Keratinocyte (primary cell): ENCODE results near the gene SEMA7A.

Experiments
- CTCF ChIP-seq, 3 experiments: IDR thresholded peaks in 1 of 3; conservative IDR thresholded peaks in 1 of 3; optimal IDR thresholded peaks in 1 of 3; 2 replicates in 2 of 3; 3 replicates in 1 of 3; pipeline versions ENCODE3 to v1.5.1; 2011; ENCODE audit warnings: low read length in 3 of 3, mild to moderate bottlenecking in 3 of 3, moderate library complexity in 2 of 3, control low read depth in 1 of 3, inconsistent platforms in 1 of 3; ENCODE audit not compliant: insufficient read depth in 2 of 3; ENCODE audit errors: extremely low read depth in 1 of 3
- EZH2 ChIP-seq: IDR thresholded peaks from one replicate; pipeline ENCODE4 v1.6.1; 2012; ENCODE audit warnings: inconsistent platforms, mild to moderate bottlenecking, low read length, moderate library complexity

GRCh38 chr15:74392451-74392830, 41.3 kb downstream of the SEMA7A start:
- TF ChIP-seq CTCF (optimal IDR thresholded peaks at IDR 0.05 in 1 of 3, IDR thresholded peaks at IDR 0.05 in 1 of 3, conservative IDR thresholded peaks at IDR 0.05 in 1 of 3; ENCODE audit: extremely low read depth in 1 of 3, insufficient read depth in 2 of 3, low read length in 3 of 3), result no peak
- TF ChIP-seq EZH2, result no peak
